Thyroid gland (tissue), 4 donors: ENCODE data around the gene SLC7A9. TPM values are rescaled to one million over a fixed set of nuclear protein-coding genes. Genes with fewer than 3 reads are reported as not detected.

Source experiments
- DNase-seq, 2 donors: peaks; one replicate each; pipeline ENCODE4 v3.0.0-alpha.2; 2019
- H3K27ac ChIP-seq, 3 donors: fragments of 200-600 bp; sonication (generic); 1 replicate in 2 of 3; 2 replicates in 1 of 3; pipeline ENCODE4 v1.5.1; 2016 to 2019; ENCODE audit warnings: mild to moderate bottlenecking in 1 of 3, moderate library complexity in 1 of 3
- H3K27me3 ChIP-seq: fragments of 200-600 bp; sonication (generic); one replicate; pipeline ENCODE4 v1.5.1; 2019
- H3K36me3 ChIP-seq, 2 donors: fragments of 200-600 bp; sonication (generic); one replicate each; pipeline ENCODE4 v1.5.1; 2016 to 2019
- H3K4me1 ChIP-seq, 2 donors: fragments of 200-600 bp; sonication (generic); one replicate each; pipeline ENCODE4 v1.5.1; 2017 to 2019
- H3K4me3 ChIP-seq, 3 donors: fragments of 200-600 bp; sonication (generic); replicated peaks in 1 of 3; 1 replicate in 2 of 3; 2 replicates in 1 of 3; pipeline ENCODE4 v1.5.1; 2016; ENCODE audit warnings: mild to moderate bottlenecking in 1 of 3
- H3K9me3 ChIP-seq: fragments of 200-600 bp; sonication (generic); one replicate; pipeline ENCODE4 v1.5.1; 2017
- POLR2A ChIP-seq, 2 donors: fragments of 450-650 bp; IDR thresholded peaks; one replicate each; pipeline ENCODE4 v1.6.1; 2017; ENCODE audit warnings: antibody characterized with exemption in 2 of 2, mild to moderate bottlenecking in 2 of 2, moderate library complexity in 1 of 2
- WGBS, 2 donors: methylation state at CpG; one replicate each; pipeline ENCODE4 v1.1.5; 2017; 5-methylcytosine and 5-hydroxymethylcytosine counted together
- intact Hi-C: fragments of 100-400 bp; cut with DNase I; formaldehyde crosslinking; loops from one replicate; pipeline ENCODE4 v1.15.1; 2023
- total RNA-seq, 4 donors: library from RNA; depleted of rRNA; stranded (reverse); fragments of >200 nt; gene quantifications; one replicate each; pipeline ENCODE4 v1.2.3, GENCODE V29; 2016
- TF ChIP-seq, protein P1 (sequence below), 6 experiments: fragments of 200-600 bp in 3 of 6; fragments of 450-650 bp in 3 of 6; sonication (generic) in 3 of 6; IDR thresholded peaks; one replicate each; pipeline ENCODE4 v1.5.1; 2016 to 2019; ENCODE audit warnings: antibody characterized with exemption in 6 of 6, mild to moderate bottlenecking in 2 of 6, inconsistent platforms in 1 of 6, moderate library complexity in 1 of 6

Gene SLC7A9
- total RNA-seq, 4 donors from 2014 or later, result 0.67 to 2.1 (median 0.67) TPM; not detected in 1

DNA sequence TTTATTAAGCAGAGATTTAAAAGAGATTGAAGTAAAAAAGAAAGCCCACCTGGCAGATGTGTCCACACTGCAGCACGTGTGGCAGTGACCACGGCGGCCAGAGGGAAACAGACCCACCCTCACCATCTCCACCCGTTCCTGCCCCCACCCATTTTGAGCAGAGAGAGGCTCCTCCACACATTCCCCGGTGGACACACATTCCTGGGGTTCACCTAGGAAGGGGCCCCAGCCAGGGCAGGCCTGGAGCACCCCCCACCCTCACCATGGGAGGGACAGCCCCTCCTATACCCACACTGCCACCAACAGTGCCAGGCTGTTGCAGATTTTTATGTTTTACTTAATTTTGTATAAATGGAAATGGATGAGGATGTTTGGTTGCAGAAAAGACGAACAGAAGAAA is 54.9 kb downstream of the SLC7A9 start:
- no peak overlapping the region for H3K27ac ChIP-seq
- no peaks in the 10 kb centered on the region for H3K36me3 ChIP-seq
- DNase-seq, result no peak
- TF ChIP-seq POLR2A (IDR thresholded peaks at IDR 0.05), result no peak
- TF ChIP-seq, protein P1, sequence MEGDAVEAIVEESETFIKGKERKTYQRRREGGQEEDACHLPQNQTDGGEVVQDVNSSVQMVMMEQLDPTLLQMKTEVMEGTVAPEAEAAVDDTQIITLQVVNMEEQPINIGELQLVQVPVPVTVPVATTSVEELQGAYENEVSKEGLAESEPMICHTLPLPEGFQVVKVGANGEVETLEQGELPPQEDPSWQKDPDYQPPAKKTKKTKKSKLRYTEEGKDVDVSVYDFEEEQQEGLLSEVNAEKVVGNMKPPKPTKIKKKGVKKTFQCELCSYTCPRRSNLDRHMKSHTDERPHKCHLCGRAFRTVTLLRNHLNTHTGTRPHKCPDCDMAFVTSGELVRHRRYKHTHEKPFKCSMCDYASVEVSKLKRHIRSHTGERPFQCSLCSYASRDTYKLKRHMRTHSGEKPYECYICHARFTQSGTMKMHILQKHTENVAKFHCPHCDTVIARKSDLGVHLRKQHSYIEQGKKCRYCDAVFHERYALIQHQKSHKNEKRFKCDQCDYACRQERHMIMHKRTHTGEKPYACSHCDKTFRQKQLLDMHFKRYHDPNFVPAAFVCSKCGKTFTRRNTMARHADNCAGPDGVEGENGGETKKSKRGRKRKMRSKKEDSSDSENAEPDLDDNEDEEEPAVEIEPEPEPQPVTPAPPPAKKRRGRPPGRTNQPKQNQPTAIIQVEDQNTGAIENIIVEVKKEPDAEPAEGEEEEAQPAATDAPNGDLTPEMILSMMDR (IDR thresholded peaks at IDR 0.05), result no peak
- no peaks in the 10 kb centered on the region for H3K27me3 ChIP-seq
- 70 to 72% methylated on average over 6 of the region's 6 CpGs for WGBS, 2 donors
- peaks cover 0 to under 1% of the 10 kb centered on the region in 2 donors for H3K4me1 ChIP-seq
- intact Hi-C loops, result no loop called here
- no peaks in the 10 kb centered on the region for H3K9me3 ChIP-seq
- H3K4me3 ChIP-seq, result no peak overlapping the region

DNA sequence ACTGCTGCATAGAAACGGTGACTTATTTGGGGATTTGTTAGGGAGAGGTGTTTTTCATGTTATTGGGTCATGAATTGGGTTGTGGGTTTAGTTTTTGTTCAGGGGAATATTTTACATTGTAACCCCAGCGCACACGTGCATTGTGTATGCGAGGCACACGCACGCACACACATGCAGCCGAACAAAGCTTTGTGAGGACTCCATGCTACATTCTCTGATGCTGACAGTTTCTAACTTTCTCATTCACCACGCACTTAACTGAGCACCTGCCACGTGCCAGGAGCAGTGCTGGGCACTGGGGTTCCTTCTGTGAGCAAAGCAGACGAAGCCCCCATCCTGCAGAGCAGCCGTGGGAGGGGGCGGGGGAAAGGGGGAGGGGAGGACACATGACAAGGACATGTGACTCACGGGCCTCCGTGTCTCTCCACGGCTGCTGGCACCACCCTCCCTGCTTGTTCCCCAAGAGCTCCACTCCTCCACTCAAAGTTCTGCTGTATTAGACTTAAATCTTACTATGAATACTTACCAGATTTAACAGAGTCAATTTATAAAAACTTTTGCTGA is 55.6 kb downstream of the SLC7A9 start:
- H3K36me3 ChIP-seq, result no peaks in the 10 kb centered on the region
- H3K4me3 ChIP-seq, result no peak overlapping the region
- intact Hi-C loops, result no loop called here
- WGBS, 2 donors, result 50 to 56% methylated on average over 15 of the region's 15 CpGs
- peaks cover 0 to 6% of the 10 kb centered on the region in 2 donors for H3K4me1 ChIP-seq
- TF ChIP-seq POLR2A (IDR thresholded peaks at IDR 0.05), result no peak
- TF ChIP-seq, protein P1 (IDR thresholded peaks at IDR 0.05), result no peak
- H3K27ac ChIP-seq, result no peak overlapping the region
- no peaks in the 10 kb centered on the region for H3K9me3 ChIP-seq
- H3K27me3 ChIP-seq, result no peaks in the 10 kb centered on the region
- DNase-seq, result peak; percentile 5 to 24

DNA sequence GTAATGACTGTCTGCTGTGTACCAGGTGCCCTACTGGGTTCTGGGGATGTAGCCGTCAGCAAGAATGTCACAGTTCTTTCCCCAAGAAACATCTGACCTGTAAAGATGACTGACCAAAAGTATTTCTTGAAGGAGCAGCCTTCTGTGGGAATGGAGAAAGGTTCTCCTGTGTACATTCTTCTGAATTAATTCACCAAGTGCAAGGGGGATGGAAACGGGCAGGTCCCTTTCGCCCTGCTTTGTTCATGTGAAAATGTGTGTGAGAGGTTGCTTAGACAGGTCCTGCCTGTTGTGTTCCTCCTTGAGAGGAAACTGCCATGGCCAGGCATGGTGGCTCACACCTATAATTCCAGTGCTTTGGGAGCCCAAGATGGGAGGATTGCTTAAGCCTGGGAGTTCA is 57.0 kb downstream of the SLC7A9 start:
- Histone ChIP-seq H3K4me1 (peaks cover 0 to 6% of the 10 kb centered on the region in 2 donors), H3K36me3 (no peaks in the 10 kb centered on the region), H3K9me3 (no peaks in the 10 kb centered on the region), H3K27me3 (no peaks in the 10 kb centered on the region), H3K4me3 (no peak overlapping the region), H3K27ac (no peak overlapping the region)
- WGBS, 2 donors, result 74 to 91% methylated on average over 3 of the region's 3 CpGs
- DNase-seq, result no peak
- TF ChIP-seq, protein P1 (IDR thresholded peaks at IDR 0.05), result no peak
- no peak for TF ChIP-seq POLR2A (IDR thresholded peaks at IDR 0.05)
- intact Hi-C loops, result no loop called here

DNA sequence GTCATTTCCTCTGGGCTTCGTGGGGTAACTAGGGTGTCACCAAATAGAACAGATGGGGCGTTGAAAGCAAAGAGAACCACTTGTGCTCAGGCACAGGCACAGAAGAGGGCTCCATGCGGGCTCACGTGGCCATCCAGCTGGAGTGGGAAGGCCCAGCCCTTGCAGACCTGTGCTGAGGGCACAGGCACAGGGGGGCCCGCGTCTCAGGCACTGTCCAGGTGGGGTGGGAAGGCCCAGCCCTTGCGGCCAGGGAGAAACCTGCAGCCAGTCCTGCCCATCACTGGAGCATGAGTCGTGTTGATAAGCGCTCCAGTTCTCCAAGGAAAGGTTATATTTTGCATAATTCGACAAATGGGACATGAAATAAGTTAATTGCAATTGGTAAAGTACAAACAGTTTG is 57.5 kb downstream of the SLC7A9 start:
- 74 to 79% methylated on average over 10 of the region's 10 CpGs for WGBS, 2 donors
- no peak overlapping the region for H3K4me3 ChIP-seq

DNA sequence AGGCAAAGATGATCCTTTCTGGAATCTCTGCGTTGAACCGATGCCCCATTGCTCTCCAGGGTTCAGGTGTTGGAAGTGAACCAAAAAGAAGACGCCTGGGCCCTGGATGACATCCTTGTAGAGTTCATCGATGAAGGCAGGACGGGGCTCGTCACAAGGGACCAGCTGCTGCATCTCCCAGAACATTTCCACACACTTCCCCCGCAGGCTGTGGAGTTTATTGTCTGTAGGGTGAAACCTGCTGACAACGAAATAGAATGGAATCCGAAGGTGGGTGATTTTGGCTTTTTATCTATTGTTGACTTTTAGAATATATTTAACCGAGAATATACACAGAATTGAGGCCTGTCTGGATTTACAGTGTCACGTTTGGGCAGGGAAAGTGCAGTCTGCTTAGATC is 58.4 kb downstream of the SLC7A9 start:
- no peak for TF ChIP-seq POLR2A (IDR thresholded peaks at IDR 0.05)
- TF ChIP-seq, protein P1 (IDR thresholded peaks at IDR 0.05), result no peak
- DNase-seq, result no peak
- Histone ChIP-seq H3K9me3 (no peaks in the 10 kb centered on the region), H3K27ac (no peak overlapping the region), H3K36me3 (no peaks in the 10 kb centered on the region), H3K4me3 (no peak overlapping the region), H3K27me3 (no peaks in the 10 kb centered on the region), H3K4me1 (peaks cover 0 to 6% of the 10 kb centered on the region in 2 donors)
- intact Hi-C loops, result no loop called here
- 89 to 90% methylated on average over 11 of the region's 11 CpGs for WGBS, 2 donors

More for the DNA sequence above, 57.5 kb downstream of the SLC7A9 start:
- TF ChIP-seq POLR2A (IDR thresholded peaks at IDR 0.05), result no peak
- TF ChIP-seq, protein P1 (IDR thresholded peaks at IDR 0.05), result no peak
- Histone ChIP-seq H3K36me3 (no peaks in the 10 kb centered on the region), H3K27me3 (no peaks in the 10 kb centered on the region), H3K27ac (no peak overlapping the region), H3K4me1 (peaks cover 0 to 6% of the 10 kb centered on the region in 2 donors), H3K9me3 (no peaks in the 10 kb centered on the region)
- intact Hi-C loops, result no loop called here
- DNase-seq, result no peak
